Activated naive CD4-positive, alpha-beta T cell treated with anti-CD3 and anti-CD28 coated beads, Interleukin-2, amount 10 ng/mL, durations not matched to agents 7 days and 5 days (primary cell): ENCODE data around the gene MED13L.
"Not testable (repeated sequence)": the region's sequence is repeated elsewhere in the genome, so short reads cannot be mapped to it uniquely, and the experiment has no call there.

Experiments used
- CTCF ChIA-PET: fragments of 350-600 bp; sonication (Branson Sonifier 250); formaldehyde crosslinking; loops from one replicate; lab custom pipeline; 2021; ENCODE audit warnings: antibody characterized with exemption; lab: Charles Lee
- DNase-seq: peaks from one replicate; pipeline ENCODE4 v3.0.0-alpha.2; 2020
- H3K27ac Mint-ChIP-seq: one replicate; pipeline ENCODE4 v1.8.0; 2021; ENCODE audit warnings: mild to moderate bottlenecking, moderate library complexity, mixed read lengths
- H3K27me3 Mint-ChIP-seq: one replicate; pipeline ENCODE4 v1.8.0; 2021; ENCODE audit warnings: mild to moderate bottlenecking, mixed read lengths
- H3K36me3 Mint-ChIP-seq: one replicate; pipeline ENCODE4 v1.8.0; 2021; ENCODE audit warnings: mixed read lengths
- H3K4me1 Mint-ChIP-seq: one replicate; pipeline ENCODE4 v1.8.0; 2021; ENCODE audit warnings: mixed read lengths
- H3K4me3 Mint-ChIP-seq: one replicate; pipeline ENCODE4 v1.8.0; 2021; ENCODE audit warnings: mild to moderate bottlenecking, moderate library complexity, mixed read lengths
- H3K9me3 Mint-ChIP-seq: one replicate; pipeline ENCODE4 v1.8.0; 2021; ENCODE audit warnings: mixed read lengths

The MED13L gene

GRCh38 chr12:116142936-116143898 is 134.3 kb downstream of the MED13L start:
- Mint-ChIP-seq H3K4me3 (no peak overlapping the region), H3K27me3 (no peaks in the 10 kb centered on the region), H3K27ac (peak overlapping the region; percentile 52), H3K4me1 (peaks cover 42% of the 10 kb centered on the region), H3K9me3 (no peaks in the 10 kb centered on the region), H3K36me3 (peaks cover 3% of the 10 kb centered on the region)
- CTCF ChIA-PET, result interaction anchor here (1.0 to 3.8 kb wide), 5 partner anchors 33 to 458 kb away, joined by 3 to 28 read pairs (median 4); no protein-coding TSS in a partner anchor
- DNase-seq, result no peak

GRCh38 chr12:116141833-116142162 is 135.7 kb downstream of the MED13L start:
- Mint-ChIP-seq H3K9me3 (no peaks in the 10 kb centered on the region), H3K4me1 (peaks cover 51% of the 10 kb centered on the region), H3K4me3 (no peak overlapping the region), H3K27ac (no peak overlapping the region), H3K36me3 (peaks cover 3% of the 10 kb centered on the region), H3K27me3 (no peaks in the 10 kb centered on the region)
- CTCF ChIA-PET, result interaction anchor here (0.6 to 3.8 kb wide), 19 partner anchors 9 to 1051 kb away, joined by 3 to 28 read pairs (median 4); partner anchors contain the start of gene MAP1LC3B2
- no peak for DNase-seq

- Mint-ChIP-seq H3K36me3 (peaks cover 3% of the 10 kb centered on the region), H3K4me1 (peaks cover 55% of the 10 kb centered on the region), H3K27ac (no peak overlapping the region), H3K4me3 (no peak overlapping the region), H3K9me3 (no peaks in the 10 kb centered on the region), H3K27me3 (no peaks in the 10 kb centered on the region)
- CTCF ChIA-PET, result interaction anchor here (0.6 to 3.8 kb wide), 23 partner anchors 9 to 1052 kb away, joined by 3 to 28 read pairs (median 3); partner anchors contain the start of gene MAP1LC3B2
- no peak for DNase-seq
Observed at GRCh38 chr12:116141110-116141832, 136.2 kb downstream of the MED13L start.

- Mint-ChIP-seq H3K27ac (no peak overlapping the region), H3K4me1 (peaks cover 60% of the 10 kb centered on the region), H3K9me3 (no peaks in the 10 kb centered on the region)
Observed at GRCh38 chr12:116140529-116140928, 137.0 kb downstream of the MED13L start.

GRCh38 chr12:116138781-116139180 is 138.7 kb downstream of the MED13L start:
- Mint-ChIP-seq H3K4me3 (no peak overlapping the region), H3K27me3 (no peaks in the 10 kb centered on the region), H3K9me3 (no peaks in the 10 kb centered on the region), H3K36me3 (peaks cover 3% of the 10 kb centered on the region), H3K27ac (no peak overlapping the region), H3K4me1 (peaks cover 61% of the 10 kb centered on the region)
- no peak for DNase-seq
- CTCF ChIA-PET, result interaction anchor here (1.4 kb wide), 1 partner anchor 56 kb away, joined by 4 read pairs; no protein-coding TSS in a partner anchor

More at GRCh38 chr12:116140529-116140928, 137.0 kb downstream of the MED13L start:
- Mint-ChIP-seq H3K27me3 (no peaks in the 10 kb centered on the region), H3K36me3 (peaks cover 3% of the 10 kb centered on the region), H3K4me3 (no peak overlapping the region)
- CTCF ChIA-PET, result interaction anchor here (0.6 to 3.8 kb wide), 13 partner anchors 10 to 545 kb away, joined by 3 to 28 read pairs (median 5); partner anchors contain the start of gene MAP1LC3B2
- no peak for DNase-seq

- Mint-ChIP-seq H3K4me3 (no peak overlapping the region), H3K27me3 (no peaks in the 10 kb centered on the region), H3K36me3 (peaks cover 3% of the 10 kb centered on the region), H3K27ac (no peak overlapping the region), H3K4me1 (peaks cover 61% of the 10 kb centered on the region), H3K9me3 (no peaks in the 10 kb centered on the region)
- CTCF ChIA-PET, result interaction anchor here (1.4 kb wide), 1 partner anchor 56 kb away, joined by 4 read pairs; no protein-coding TSS in a partner anchor
- no peak for DNase-seq
Observed at GRCh38 chr12:116138364-116138763, 139.1 kb downstream of the MED13L start.

GRCh38 chr12:116137318-116137717 is 140.2 kb downstream of the MED13L start:
- peak overlapping the region; percentile 33 for H3K27ac Mint-ChIP-seq
- CTCF ChIA-PET, result interaction anchor here (1.4 to 1.6 kb wide), 2 partner anchors 16 to 57 kb away, joined by 3 to 4 read pairs; no protein-coding TSS in a partner anchor
- no peak for DNase-seq
- H3K4me1 Mint-ChIP-seq, result peaks cover 62% of the 10 kb centered on the region
- H3K27me3 Mint-ChIP-seq, result no peaks in the 10 kb centered on the region
- no peak overlapping the region for H3K4me3 Mint-ChIP-seq
- H3K9me3 Mint-ChIP-seq, result no peaks in the 10 kb centered on the region
- peaks cover 2% of the 10 kb centered on the region for H3K36me3 Mint-ChIP-seq

- no peaks in the 10 kb centered on the region for H3K27me3 Mint-ChIP-seq
- CTCF ChIA-PET, result interaction anchor here (1.6 kb wide), 1 partner anchor 15 kb away, joined by 3 read pairs; no protein-coding TSS in a partner anchor
- peak overlapping the region; percentile 86 for H3K27ac Mint-ChIP-seq
- no peak for DNase-seq
- peak overlapping the region; percentile 1 for H3K4me3 Mint-ChIP-seq
- peaks cover 61% of the 10 kb centered on the region for H3K4me1 Mint-ChIP-seq
- H3K9me3 Mint-ChIP-seq, result no peaks in the 10 kb centered on the region
- peaks cover 2% of the 10 kb centered on the region for H3K36me3 Mint-ChIP-seq
Observed at GRCh38 chr12:116136340-116136739, 141.2 kb downstream of the MED13L start.

GRCh38 chr12:116135209-116135930 is 142.1 kb downstream of the MED13L start:
- CTCF ChIA-PET, result interaction anchor here (0.7 to 1.6 kb wide), 4 partner anchors 14 to 101 kb away, joined by 3 read pairs; no protein-coding TSS in a partner anchor
- no peaks in the 10 kb centered on the region for H3K9me3 Mint-ChIP-seq
- H3K4me3 Mint-ChIP-seq, result no peak overlapping the region
- H3K27me3 Mint-ChIP-seq, result no peaks in the 10 kb centered on the region
- peaks cover 2% of the 10 kb centered on the region for H3K36me3 Mint-ChIP-seq
- H3K27ac Mint-ChIP-seq, result peak overlapping the region; percentile 60
- DNase-seq, result no peak
- H3K4me1 Mint-ChIP-seq, result peaks cover 70% of the 10 kb centered on the region

GRCh38 chr12:116133636-116134214 is 143.8 kb downstream of the MED13L start:
- CTCF ChIA-PET, result interaction anchor here (1.0 kb wide), 1 partner anchor 102 kb away, joined by 4 read pairs; no protein-coding TSS in a partner anchor
- no peaks in the 10 kb centered on the region for H3K9me3 Mint-ChIP-seq
- H3K27me3 Mint-ChIP-seq, result no peaks in the 10 kb centered on the region

GRCh38 chr12:116133149-116133548 is 144.3 kb downstream of the MED13L start:
- H3K27me3 Mint-ChIP-seq, result no peaks in the 10 kb centered on the region
- H3K4me1 Mint-ChIP-seq, result peaks cover 58% of the 10 kb centered on the region
- no peaks in the 10 kb centered on the region for H3K9me3 Mint-ChIP-seq
- CTCF ChIA-PET, result interaction anchor here (1.0 kb wide), 1 partner anchor 103 kb away, joined by 4 read pairs; no protein-coding TSS in a partner anchor
- H3K36me3 Mint-ChIP-seq, result no peaks in the 10 kb centered on the region
- H3K27ac Mint-ChIP-seq, result peak overlapping the region; percentile 33
- DNase-seq, result no peak
- no peak overlapping the region for H3K4me3 Mint-ChIP-seq

More at GRCh38 chr12:116133636-116134214, 143.8 kb downstream of the MED13L start:
- Mint-ChIP-seq H3K4me1 (peaks cover 64% of the 10 kb centered on the region), H3K4me3 (no peak overlapping the region), H3K36me3 (no peaks in the 10 kb centered on the region), H3K27ac (no peak overlapping the region)
- DNase-seq, result no peak

- not testable (repeated sequence) for H3K36me3 Mint-ChIP-seq, H3K9me3 Mint-ChIP-seq, H3K27ac Mint-ChIP-seq, H3K4me3 Mint-ChIP-seq, H3K27me3 Mint-ChIP-seq, DNase-seq
- CTCF ChIA-PET, result interaction anchor here (1.8 kb wide), 1 partner anchor 104 kb away, joined by 3 read pairs; no protein-coding TSS in a partner anchor
- H3K4me1 Mint-ChIP-seq, result peaks cover 54% of the 10 kb centered on the region
Observed at GRCh38 chr12:116131987-116132386, 145.5 kb downstream of the MED13L start.

- Mint-ChIP-seq H3K27me3 (no peaks in the 10 kb centered on the region), H3K4me3 (no peak overlapping the region), H3K9me3 (no peaks in the 10 kb centered on the region), H3K27ac (peak overlapping the region; percentile 20), H3K36me3 (no peaks in the 10 kb centered on the region), H3K4me1 (peaks cover 48% of the 10 kb centered on the region)
- CTCF ChIA-PET, result interaction anchor here (0.9 to 1.8 kb wide), 3 partner anchors 9 to 105 kb away, joined by 3 to 5 read pairs (median 3); no protein-coding TSS in a partner anchor
- no peak for DNase-seq
Observed at GRCh38 chr12:116131176-116131575, 146.3 kb downstream of the MED13L start.
